GM04504 (cell line): ENCODE results near the gene TMEM141.
A peak's percentile ranks its signal among the peaks of the same experiment; 100 is the strongest.
"Not testable (repeated sequence)": the region's sequence is repeated elsewhere in the genome, so short reads cannot be mapped to it uniquely, and the experiment has no call there.

Source experiments
- DNase-seq: peaks from one replicate; pipeline ENCODE4 v3.0.0-alpha.2; 2012; ENCODE audit warnings: low read depth

The TMEM141 gene

GRCh38 chr9:136755302-136756133, 35.6 kb upstream of the TMEM141 start:
- not testable (repeated sequence) for DNase-seq

- no peak for DNase-seq
Observed at GRCh38 chr9:136756134-136756438, 35.1 kb upstream of the TMEM141 start.

DNA sequence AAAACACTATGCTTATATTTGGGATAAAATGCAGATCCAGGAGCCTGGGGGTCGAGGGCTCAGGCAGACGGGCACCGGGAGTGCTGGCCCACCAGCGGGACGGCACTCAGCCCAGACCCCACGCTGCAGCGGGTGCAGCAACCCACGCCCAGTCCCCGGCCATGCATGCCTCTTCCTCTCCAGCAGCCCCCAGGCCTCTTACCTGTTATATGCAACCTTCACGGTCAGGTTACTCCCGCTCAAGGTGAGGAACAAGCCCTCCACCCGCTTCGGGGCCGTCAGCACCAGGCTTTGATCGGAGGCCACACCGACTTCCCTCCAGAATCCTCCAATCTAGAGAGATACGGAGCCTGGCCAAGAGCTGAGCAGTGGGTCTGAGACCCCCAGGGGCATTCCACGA, 34.3 kb upstream of the TMEM141 start:
- DNase-seq = no peak

GRCh38 chr9:136757328-136757727, 33.8 kb upstream of the TMEM141 start:
- DNase-seq = no peak

GRCh38 chr9:136757751-136758140, 33.4 kb upstream of the TMEM141 start:
- DNase-seq = no peak

DNA sequence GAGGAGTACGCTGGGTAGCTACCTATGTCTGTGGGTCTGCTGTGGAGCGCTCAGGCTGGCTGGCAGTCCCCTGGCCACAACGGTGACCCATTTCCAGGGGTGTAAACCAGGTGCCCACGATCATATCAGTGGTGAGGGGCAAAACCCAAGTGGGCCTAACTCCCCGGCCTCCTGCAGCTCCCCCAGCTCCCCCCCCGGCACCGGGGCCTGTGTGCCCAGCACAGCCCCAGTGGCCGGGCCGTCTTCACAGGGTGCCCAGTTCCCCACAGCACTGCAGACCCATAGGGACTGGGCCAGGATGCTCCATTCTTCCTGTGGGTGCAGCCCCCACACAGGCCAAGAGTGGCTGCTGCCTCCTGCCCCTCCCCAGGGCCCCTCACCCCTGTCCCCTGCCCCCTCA, 32.1 kb upstream of the TMEM141 start:
- no peak for DNase-seq

DNA sequence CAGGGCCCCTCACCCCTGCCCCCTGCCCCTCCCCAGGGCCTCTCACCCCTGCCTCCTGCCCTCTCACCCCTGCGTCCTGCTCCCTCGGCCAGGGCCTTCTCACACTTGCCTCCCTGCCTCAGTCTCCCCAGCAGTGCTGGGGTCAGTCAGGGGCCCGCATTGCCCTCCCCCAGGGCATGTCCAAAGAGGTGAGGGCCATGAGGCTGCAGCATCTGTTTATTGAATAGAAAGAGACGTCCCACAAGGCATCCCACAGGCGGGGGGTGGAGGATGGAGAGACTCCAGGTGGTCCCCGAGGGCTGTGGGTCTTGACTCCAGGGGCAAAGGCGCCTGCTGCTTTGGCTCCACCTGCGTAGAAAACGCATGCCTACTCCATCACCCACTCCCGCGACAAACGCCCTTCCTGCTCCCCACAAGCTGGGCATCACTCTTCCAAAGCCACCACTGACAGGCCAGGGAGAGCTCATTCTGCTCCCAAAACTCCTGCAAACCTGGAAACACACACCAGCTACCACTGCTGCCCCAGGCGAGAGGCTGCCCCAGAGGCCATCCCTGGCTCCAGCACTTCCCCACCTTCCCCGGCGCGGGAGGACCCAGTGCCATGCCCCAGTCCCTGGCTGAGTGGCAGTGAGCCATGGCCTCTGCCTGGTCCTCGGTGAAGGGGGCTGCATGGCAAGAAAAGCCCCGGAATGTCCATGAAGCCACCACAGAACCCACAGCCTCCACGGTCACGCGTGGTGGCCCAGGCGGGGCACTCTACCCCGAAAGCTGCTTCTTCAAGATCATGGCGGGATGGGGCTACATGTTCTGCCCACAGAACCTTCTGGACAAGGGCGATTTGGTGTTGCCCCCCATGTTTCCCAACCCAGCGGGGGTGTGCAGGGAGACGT, 31.5 kb upstream of the TMEM141 start:
- DNase-seq = no peak

GRCh38 chr9:136760424-136760823, 30.7 kb upstream of the TMEM141 start:
- DNase-seq = no peak

DNA sequence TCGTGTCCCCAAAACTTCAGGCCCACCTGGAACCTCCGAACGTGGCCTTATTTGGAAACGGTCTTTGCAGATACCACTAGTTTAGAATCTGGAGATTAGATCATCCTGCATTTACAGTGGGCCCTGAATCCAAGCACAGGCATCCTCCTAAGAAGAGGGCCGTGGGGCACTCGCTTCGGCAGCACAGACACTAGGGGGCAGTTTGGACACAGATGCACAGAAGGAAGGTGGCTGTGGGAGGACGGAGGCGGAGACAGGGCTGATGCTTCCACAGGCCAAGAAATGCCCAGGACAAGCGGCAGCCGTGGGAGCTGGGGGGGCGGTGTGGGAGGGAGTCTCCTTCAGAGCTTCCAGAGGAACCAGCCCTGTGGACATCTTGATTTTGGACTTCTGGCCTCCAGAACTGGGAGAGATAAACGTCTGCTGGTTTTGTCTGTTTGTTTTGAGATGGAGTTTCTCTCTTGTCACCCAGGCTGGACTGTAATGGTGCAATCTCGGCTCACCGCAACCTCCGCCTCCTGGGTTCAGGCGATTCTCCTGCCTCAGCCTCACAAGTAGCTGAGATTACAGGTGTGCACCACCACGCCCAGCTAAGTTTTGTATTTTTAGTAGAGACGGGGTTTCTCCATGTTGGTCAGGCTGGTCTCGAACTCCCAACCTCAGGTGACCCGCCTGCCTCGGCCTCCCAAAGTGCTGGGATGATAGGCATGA, 30.2 kb upstream of the TMEM141 start:
- DNase-seq = peak; percentile 32

DNA sequence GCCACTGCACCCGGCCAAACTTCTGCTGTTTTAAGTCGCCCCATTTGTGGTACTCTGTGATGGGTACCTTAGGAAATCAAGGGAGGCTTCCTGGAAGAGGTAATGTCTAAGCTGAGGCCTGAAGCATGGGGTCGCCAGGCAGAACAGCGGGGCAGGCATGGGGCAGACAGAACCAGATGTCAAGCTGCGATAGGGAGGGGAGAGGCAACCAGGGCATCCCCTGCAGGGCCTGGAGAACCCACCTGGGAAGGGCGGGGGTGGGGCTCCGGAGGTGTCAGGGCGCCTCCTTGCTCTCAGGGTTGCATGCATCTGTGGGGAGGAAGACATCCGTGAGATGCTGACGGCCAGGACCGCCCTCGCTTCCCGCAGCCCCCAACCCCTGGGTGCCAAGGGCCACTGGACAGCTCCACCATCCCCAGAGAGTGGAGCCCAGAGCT, 29.6 kb upstream of the TMEM141 start:
- no peak for DNase-seq

DNA sequence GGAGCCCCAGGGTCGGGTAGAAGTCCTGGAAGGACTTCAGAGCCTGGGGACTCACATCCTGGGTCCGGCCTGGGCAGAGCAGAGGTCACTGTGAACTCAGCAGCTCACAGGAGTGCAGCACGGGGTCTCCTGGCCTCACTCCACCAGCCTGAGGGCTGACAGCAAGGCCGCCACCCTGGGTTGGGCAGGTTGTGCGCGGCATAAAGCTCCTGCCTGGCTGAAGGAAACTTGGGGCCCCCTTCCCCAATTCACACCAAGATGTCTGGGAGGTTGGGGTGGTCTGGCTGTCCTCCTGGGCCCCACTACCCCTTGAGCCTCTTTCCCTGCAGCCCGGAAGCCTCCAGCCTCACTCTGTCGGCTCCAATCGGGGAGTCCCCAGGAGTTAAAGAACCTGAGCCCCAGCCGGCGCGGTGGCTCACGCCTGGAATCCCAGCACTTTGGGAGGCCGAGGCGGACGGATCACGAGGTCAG, 28.9 kb upstream of the TMEM141 start:
- no peak for DNase-seq

GRCh38 chr9:136762915-136763648, 28.1 kb upstream of the TMEM141 start:
- DNase-seq = no peak

DNA sequence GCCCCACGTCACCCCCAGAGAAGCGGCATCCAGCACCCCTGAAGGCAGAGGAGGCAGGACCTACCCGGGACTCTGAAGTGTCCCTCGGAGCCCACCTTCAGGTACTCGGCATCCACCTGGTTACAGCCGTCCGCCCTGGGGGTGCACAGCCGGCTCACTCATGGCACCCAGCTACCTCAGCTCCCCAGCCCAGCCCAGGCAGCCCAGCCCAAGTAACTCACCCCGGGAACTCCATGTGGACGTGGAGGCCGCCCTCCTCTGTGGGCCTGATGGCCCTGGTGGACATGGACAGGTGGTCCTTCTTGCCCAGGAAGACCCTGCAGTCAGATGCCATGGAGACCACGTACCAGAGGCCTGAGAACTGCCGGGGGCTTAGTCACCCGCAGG, 27.5 kb upstream of the TMEM141 start:
- no peak for DNase-seq

DNA sequence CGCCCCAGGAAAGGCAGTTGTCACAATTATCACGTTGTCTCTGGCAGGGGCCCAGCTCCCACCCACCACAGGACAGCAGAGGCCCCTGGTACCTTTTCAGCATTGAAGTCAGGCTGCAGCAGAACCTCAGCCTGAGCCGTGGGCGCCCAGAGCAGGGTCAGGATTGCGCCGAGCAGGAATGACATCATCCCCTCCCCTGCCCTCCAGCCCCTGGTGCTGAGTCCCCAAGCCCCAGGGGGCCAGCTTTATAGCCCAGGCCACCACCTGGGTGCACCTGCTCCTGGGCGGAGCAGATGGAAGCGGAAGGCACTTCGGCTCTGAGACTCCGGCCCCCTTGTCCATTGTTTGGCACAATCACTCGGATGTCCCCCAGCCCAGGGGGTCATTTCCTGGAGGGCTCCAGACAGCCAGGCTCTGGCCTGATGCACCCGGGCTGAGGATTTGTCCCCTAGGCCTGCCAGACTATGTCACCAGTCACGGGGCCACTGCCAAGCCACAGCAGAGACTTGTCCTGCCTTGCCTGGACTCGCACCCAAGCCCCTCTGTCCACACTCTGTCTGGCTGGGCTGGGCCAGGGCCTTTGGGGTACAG, 26.7 kb upstream of the TMEM141 start, which contains the start of gene LCN15:
TSS of gene LCN15 (minus strand) at position 218 of the 591 bp plus-strand sequence. CDS start at position 188, 30 bp downstream.
- DNase-seq = no peak

GRCh38 chr9:136765041-136765440, 26.1 kb upstream of the TMEM141 start:
- no peak for DNase-seq

DNA sequence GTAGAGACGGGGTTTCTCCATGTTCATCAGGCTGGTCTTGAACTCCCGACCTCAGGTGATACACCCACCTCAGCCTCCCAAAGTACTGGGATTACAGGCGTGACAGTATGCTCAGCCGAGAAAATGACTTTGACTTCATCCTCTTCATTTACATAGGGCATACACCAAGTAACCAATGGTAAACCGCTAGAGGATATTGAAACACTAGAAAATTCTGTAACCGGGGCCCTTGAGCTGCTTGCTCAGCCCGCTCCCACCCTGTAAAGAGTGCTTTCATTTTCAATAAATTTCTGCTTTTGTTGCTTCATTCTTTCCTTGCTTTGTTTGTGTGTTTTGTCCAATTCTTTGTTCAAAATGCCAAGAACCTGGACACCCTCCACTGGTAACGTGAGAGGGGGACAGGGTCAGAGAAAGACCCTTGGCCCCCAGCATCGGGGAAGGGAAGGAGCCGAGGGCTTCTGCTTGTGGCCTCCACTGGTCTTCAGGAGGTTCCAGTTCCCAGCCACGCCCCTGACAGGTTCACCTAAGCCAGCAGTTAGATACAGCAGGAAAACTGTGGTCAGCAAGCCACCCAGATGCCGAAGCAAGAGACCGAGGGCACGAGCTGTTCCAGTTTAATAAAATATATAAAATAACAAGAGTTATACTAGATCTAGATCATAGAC, 25.3 kb upstream of the TMEM141 start:
- not testable (repeated sequence) for DNase-seq

GRCh38 chr9:136766410-136767120, 24.6 kb upstream of the TMEM141 start:
- DNase-seq = not testable (repeated sequence)

- DNase-seq = no peak
Observed at GRCh38 chr9:136769710-136770191, 21.4 kb upstream of the TMEM141 start.

DNA sequence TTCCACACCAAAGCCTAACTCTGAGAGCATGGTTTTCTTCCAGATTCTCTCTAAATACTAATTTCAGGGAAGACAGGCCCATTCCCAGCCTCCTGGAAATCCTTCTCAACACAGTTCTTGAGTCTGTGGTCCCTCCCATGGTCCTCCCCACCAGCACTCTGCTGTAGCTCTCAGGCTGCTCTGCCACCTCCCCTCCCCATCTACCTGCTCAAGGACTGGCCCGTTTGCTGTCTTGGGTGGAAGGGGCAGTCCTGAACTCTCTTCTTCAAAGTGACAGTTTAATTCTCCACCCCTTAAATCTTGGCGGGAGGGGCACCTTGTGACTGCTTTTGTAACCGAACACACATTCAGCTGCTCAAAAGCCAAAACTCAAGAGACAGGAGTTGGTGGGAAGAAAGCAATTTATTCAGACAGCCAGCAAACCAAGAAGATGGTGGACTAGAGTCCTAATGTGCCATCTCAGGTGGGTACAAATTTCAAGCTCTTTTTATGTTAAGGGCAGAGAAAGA, 19.2 kb upstream of the TMEM141 start:
- no peak for DNase-seq
